ENCODE data around the gene CFAP74.

DNA sequence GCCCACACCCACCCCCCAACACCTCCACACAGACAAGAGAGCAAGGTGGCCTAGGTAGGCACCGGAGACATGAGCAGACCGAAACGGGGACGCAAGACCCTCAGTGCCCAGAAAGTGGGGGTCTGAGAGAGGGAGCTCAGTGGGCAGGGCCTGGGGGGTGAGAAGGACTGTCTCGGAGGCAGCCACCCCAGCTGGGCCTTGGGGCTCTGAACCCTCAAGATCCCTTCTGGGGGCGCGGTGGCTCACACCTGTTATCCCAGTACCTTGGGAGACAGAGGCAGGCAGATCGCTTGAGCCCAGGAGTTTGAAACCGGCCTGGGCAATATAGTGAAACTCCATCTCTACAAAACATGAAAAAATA, 103.6 kb downstream of the CFAP74 start:
- TF ChIP-seq POLR2A (IDR thresholded peaks at IDR 0.05; ENCODE audit: low read length) (no peak), GATA1 (IDR thresholded peaks at IDR 0.05; ENCODE audit: low read depth, low read length) (no peak)

Measured in erythroblast (primary cell).